ENCODE data around the gene MPP1. TPM values are rescaled to one million over a fixed set of nuclear protein-coding genes. Genes with fewer than 3 reads are reported as not detected.

The MPP1 gene
- total and polyA plus RNA-seq, 9 of the 15 experiments (the other 6 are each of a cell fraction or from before 2014, with no cell fraction given): 227 to 395 (median 283) TPM

DNA sequence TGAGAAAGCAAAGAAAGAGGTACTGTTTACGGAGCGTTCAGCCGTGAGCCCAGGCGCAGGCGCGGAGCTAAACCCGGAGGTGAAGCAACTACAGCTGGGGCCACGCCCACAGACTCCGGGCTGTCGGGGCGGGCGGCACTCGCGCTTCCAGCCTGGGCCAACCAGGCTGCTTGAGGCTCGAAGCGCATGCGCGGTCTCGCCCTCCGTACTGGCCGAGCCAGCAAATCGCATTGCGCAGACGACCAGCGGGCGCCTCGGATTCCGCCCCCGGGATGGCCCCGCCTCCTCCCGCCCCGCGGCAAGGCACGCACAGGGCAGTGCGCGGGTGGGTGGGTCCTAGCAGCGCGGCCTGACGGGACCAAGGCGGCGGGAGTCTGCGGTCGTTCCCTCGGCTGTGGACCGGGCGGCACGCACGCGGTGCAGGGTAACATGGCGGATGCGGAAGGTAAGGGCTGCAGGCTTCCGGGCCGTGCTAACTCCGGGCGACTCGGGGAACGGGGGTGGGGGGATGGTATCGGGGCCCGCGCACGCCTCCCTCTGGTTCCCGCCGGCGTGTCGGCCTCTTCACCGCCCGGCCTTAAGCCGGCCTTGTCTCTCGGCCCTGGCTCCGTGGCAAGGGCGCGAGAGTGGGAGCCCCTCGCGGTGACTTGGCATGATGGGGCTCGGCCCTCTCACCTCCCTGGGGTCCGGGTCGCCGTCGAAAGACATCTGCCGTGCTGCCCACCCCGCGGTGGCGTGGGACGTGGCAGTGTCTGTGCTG lies 42.6 kb downstream of the MPP1 start, which contains the start of gene DKC1 (continued):
- no peak; the same call in 1 of the 2 replicates for TF ChIP-seq LCOR (CRISPR knock-in tag; IDR thresholded peaks at IDR 0.05)
- no peak for TF ChIP-seq KLF10 (CRISPR knock-in tag; IDR thresholded peaks at IDR 0.05)
- TF ChIP-seq, protein P1, sequence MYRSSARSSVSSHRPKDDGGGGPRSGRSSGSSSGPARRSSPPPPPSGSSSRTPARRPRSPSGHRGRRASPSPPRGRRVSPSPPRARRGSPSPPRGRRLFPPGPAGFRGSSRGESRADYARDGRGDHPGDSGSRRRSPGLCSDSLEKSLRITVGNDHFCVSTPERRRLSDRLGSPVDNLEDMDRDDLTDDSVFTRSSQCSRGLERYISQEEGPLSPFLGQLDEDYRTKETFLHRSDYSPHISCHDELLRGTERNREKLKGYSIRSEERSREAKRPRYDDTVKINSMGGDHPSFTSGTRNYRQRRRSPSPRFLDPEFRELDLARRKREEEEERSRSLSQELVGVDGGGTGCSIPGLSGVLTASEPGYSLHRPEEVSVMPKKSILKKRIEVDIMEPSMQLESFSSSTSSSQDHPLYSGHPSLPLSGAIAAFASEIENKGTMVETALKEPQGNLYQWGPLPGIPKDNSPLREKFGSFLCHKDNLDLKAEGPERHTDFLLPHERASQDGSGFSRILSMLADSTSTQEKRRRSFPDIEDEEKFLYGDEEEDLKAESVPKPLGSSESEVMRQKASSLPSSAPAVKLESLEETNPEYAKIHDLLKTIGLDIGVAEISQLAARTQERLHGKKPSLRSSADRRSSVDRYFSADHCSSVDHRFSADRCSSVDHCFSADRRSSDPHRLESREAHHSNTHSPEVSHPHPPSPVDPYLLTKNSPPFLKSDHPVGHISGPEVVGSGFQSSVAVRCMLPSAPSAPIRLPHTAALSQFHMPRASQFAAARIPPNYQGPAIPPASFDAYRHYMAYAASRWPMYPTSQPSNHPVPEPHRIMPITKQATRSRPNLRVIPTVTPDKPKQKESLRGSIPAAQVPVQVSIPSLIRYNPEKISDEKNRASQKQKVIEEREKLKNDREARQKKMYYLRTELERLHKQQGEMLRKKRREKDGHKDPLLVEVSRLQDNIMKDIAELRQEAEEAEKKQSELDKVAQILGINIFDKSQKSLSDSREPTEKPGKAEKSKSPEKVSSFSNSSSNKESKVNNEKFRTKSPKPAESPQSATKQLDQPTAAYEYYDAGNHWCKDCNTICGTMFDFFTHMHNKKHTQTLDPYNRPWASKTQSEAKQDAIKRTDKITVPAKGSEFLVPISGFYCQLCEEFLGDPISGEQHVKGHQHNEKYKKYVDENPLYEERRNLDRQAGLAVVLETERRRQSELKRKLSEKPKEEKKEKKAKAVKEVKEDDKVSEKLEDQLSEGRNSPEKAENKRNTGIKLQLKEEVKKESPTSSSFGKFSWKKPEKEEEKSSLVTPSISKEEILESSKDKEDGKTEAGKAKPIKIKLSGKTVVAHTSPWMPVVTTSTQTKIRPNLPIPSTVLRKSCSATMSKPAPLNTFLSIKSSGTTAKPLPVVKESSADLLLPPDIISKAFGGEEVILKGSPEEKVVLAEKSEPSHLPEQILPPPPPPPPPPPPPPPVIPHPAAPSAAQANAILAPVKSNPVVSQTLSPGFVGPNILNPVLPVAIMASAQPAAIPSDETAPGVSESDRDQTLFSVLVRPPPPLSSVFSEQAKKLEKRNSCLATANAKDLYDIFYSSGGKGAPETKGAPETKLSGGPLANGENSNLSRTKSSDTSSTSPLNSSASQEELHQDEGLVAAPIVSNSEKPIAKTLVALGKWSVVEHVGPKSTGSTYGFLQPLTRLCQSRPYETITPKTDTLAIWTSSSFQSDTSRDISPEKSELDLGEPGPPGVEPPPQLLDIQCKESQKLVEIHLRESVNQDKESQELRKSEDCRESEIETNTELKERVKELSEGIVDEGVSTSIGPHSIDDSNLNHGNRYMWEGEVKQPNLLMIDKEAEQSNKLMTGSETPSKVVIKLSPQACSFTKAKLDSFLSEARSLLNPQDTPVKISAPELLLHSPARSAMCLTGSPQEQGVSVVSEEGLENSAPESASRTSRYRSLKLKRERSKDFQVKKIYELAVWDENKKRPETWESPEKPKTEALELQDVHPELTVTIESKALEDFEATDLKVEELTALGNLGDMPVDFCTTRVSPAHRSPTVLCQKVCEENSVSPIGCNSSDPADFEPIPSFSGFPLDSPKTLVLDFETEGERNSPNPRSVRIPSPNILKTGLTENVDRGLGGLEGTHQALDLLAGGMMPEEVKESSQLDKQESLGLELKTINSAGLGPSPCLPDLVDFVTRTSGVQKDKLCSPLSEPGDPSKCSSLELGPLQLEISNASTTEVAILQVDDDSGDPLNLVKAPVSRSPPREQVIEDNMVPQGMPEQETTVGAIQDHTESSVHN (IDR thresholded peaks at IDR 0.05; ENCODE audit: borderline replicate concordance in 1 of 2, low read depth in 1 of 2): no peak
- no peak for TF ChIP-seq TAF15 (IDR thresholded peaks at IDR 0.05; ENCODE audit: low read depth, low read length)
- TF ChIP-seq MYC (IDR thresholded peaks at IDR 0.05; ENCODE audit: low read depth, low read length): peak; percentile 96
- TF ChIP-seq MYC (CRISPR knock-in tag; IDR thresholded peaks at IDR 0.05; ENCODE audit: borderline replicate concordance, low read depth): no peak
- TF ChIP-seq ZBED1 (IDR thresholded peaks at IDR 0.05): 0 out of 2 replicates have a peak, but pooled peaks have one; percentile 29
- TF ChIP-seq HDAC6 (IDR thresholded peaks at IDR 0.05; ENCODE audit: low read depth, low read length): no peak
- TF ChIP-seq CREM (IDR thresholded peaks at IDR 0.05; ENCODE audit: low read depth): peak; percentile 31; the same call in 1 of the 2 replicates
